ENCODE results near the gene SPG7.

- TF ChIP-seq, protein P1, sequence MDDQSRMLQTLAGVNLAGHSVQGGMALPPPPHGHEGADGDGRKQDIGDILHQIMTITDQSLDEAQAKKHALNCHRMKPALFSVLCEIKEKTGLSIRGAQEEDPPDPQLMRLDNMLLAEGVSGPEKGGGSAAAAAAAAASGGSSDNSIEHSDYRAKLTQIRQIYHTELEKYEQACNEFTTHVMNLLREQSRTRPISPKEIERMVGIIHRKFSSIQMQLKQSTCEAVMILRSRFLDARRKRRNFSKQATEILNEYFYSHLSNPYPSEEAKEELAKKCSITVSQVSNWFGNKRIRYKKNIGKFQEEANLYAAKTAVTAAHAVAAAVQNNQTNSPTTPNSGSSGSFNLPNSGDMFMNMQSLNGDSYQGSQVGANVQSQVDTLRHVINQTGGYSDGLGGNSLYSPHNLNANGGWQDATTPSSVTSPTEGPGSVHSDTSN (CRISPR knock-in tag; IDR thresholded peaks at IDR 0.05), result no peak
- TF ChIP-seq, protein P2, sequence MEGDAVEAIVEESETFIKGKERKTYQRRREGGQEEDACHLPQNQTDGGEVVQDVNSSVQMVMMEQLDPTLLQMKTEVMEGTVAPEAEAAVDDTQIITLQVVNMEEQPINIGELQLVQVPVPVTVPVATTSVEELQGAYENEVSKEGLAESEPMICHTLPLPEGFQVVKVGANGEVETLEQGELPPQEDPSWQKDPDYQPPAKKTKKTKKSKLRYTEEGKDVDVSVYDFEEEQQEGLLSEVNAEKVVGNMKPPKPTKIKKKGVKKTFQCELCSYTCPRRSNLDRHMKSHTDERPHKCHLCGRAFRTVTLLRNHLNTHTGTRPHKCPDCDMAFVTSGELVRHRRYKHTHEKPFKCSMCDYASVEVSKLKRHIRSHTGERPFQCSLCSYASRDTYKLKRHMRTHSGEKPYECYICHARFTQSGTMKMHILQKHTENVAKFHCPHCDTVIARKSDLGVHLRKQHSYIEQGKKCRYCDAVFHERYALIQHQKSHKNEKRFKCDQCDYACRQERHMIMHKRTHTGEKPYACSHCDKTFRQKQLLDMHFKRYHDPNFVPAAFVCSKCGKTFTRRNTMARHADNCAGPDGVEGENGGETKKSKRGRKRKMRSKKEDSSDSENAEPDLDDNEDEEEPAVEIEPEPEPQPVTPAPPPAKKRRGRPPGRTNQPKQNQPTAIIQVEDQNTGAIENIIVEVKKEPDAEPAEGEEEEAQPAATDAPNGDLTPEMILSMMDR (tag by site-specific recombination; IDR thresholded peaks at IDR 0.05), result no peak
- no peak for TF ChIP-seq ZNF10 (tag by site-specific recombination; IDR thresholded peaks at IDR 0.05)
- no peak for TF ChIP-seq GLI4 (tag by site-specific recombination; IDR thresholded peaks at IDR 0.05)
- TF ChIP-seq ZBTB20 (tag by site-specific recombination; IDR thresholded peaks at IDR 0.05), result no peak
- TF ChIP-seq GLI2 (tag by site-specific recombination; IDR thresholded peaks at IDR 0.05; ENCODE audit: borderline replicate concordance, low read depth), result no peak
- TF ChIP-seq, protein P3, sequence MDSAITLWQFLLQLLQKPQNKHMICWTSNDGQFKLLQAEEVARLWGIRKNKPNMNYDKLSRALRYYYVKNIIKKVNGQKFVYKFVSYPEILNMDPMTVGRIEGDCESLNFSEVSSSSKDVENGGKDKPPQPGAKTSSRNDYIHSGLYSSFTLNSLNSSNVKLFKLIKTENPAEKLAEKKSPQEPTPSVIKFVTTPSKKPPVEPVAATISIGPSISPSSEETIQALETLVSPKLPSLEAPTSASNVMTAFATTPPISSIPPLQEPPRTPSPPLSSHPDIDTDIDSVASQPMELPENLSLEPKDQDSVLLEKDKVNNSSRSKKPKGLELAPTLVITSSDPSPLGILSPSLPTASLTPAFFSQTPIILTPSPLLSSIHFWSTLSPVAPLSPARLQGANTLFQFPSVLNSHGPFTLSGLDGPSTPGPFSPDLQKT (IDR thresholded peaks at IDR 0.05; ENCODE audit: borderline replicate concordance, low read depth, low read length), result no peak
- TF ChIP-seq TCF7L2 (IDR thresholded peaks at IDR 0.05; ENCODE audit: borderline replicate concordance, low read depth, low read length), result no peak
- no peak for TF ChIP-seq KLF16 (tag by site-specific recombination; IDR thresholded peaks at IDR 0.05)
- no peak for TF ChIP-seq ATF2 (tag by site-specific recombination; IDR thresholded peaks at IDR 0.05; ENCODE audit: low read depth)
- no peak for TF ChIP-seq ZNF785 (tag by site-specific recombination; IDR thresholded peaks at IDR 0.05)
- TF ChIP-seq ZNF274 (IDR thresholded peaks at IDR 0.05; ENCODE audit: low read length), result no peak
- no peak for TF ChIP-seq ZNF274 (tag by site-specific recombination; IDR thresholded peaks at IDR 0.05; ENCODE audit: borderline replicate concordance)
- no peak for TF ChIP-seq ZBTB17 (tag by site-specific recombination; IDR thresholded peaks at IDR 0.05)
Measured at GRCh38 chr16:89552913-89553312, 44.7 kb downstream of the SPG7 start.

Data from HEK293 (cell line).